ENCODE measurements around the gene P2RX5. TPM values are rescaled to one million over a fixed set of nuclear protein-coding genes. Genes with fewer than 3 reads are reported as not detected.

P2RX5 gene
- total RNA-seq, 1 donor from 2014 or later = 63.4 TPM

DNA sequence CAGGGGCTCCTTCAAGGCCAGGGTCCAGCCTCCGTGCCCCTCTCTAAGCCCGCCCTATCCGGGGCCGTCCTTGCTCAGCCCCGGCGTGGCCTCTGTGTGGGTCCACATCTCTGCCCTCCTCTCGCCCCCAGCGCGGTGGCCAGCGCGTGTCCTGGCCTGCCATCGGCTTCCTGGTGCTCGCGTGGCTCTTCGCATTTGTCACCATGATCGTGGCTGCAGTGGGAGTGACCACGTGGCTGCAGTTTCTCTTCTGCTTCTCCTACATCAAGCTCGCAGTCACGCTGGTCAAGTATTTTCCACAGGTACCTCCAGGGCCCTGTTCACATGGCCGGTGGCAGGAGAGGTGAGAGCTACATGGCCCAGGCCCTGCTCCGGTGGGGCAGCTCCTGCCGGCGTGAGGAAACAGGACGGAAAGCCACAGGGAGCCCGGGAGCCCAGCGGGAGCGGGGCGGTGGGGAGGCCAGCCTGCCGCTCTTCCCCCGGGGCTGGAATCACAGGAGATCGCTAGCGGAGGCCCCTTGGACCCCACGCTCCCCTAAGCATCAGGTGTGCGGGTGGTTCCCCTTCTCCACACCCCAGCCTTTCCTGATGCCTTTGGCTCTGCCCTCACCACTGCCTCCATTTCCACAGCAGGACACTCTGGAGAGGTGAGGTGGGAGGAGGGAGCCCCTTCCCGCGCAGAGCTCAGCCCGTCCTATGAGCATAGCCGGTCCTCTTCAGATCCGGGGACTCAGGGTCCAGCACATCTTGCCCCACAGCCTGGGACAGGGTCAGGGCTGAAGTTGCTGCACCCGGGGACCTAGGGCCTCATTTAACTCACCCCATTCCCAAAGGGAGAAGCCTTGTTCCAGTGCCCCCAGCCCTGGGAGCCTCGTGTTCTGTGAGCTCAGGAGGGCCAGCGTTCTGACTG, 37.8 kb downstream of the P2RX5 start:
- no peak for DNase-seq (ENCODE audit: low read depth)

DNA sequence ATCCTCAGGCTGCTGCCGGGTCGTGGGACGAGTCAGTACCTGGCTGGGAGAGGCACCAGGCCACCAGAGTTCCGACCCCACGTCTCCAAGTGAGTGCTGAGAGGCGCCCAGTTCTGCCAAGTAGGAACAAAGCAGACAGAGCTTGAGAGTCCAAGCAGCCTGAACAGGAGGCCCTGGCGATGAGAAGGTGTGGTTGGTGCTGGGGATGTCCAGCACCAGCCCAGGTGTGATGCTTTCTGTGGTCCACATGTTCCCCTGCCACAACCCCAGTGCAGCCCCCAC, 38.4 kb downstream of the P2RX5 start:
- DNase-seq (ENCODE audit: low read depth) = no peak

- no peak for DNase-seq (ENCODE audit: low read depth)
Observed at GRCh38 chr17:3656755-3657587, 39.0 kb downstream of the P2RX5 start.

GRCh38 chr17:3656353-3656752, 39.6 kb downstream of the P2RX5 start:
- DNase-seq (ENCODE audit: low read depth) = no peak

- no peak for DNase-seq (ENCODE audit: low read depth)
Observed at GRCh38 chr17:3655766-3656165, 40.2 kb downstream of the P2RX5 start.

DNA sequence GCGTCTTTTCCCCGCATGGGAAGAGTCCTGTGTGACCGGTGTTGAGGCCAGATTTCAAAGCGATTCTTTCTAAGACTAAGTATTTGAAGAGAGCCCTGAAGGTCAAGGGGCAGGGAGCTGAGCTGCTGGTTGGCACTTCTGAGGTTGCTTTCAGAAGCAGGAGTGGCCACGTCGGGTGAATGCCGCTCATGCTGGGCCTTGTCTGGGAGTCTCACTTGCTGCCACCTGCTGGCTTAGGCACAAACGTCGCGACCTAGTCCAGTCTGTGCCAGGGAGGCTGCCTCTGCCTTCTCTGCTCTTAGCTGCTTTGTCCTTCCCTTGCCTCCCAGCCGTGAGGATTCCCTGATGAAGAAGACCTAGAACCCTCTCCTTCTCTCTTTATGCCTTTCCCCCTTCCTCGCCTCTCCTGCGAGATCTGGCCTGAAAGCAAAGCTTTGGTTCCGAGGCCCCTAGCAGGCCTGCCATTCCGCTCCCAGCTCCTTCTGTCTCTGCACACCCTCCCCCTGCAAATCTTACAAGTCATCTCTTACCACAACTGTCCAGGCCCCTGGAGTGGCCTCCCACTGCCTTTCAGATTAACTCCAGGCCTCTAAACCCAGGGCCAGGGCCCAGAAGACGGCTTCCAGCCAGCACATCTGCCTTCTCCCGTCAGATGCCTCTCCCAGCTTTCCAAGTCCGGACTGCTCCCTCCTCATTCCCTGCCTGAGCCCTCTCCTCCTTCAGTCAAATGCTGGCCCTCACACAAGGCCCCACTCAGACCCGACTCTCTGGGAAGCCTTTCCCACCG, 48.0 kb downstream of the P2RX5 start:
- peak; percentile 59 for DNase-seq (ENCODE audit: low read depth)

DNA sequence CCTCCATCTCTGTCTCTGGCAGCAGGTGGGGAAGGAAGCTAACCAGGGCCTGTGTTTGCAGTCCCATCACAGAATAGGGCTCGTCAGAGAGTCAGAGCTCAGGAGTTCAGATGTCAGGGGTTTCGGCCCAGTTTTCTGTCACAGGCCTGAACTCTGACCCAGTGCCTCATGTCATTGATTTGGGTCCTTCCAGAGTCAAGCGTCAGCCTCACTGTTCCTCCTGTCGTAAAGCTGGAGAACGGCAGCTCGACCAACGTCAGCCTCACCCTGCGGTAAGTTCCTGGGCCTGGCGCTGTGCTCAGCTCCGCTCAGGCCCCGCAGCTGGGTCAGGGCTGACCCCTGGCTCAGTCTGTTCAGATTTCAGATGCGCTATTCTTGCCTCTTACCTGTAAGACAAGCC, 48.7 kb downstream of the P2RX5 start:
- DNase-seq (ENCODE audit: low read depth) = no peak

DNA sequence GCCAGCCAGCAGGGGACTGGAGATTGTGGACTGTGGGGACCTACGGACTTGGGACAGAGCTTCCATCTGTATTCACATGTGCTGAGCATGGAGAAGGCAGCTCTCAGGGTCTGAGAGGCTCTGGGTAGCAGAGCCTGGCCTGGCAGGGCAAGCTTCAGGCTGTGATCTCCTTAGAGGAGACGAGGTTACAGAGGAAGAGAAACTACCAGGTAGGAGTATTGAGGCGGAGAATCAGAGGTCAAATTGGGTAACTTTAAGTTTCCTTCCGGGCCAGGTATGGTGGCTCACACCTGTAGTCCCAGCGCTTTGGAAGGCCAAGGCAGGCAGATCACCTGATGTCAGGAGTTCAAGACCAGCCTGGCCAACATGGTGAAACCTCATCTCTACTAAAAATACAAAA, 50.6 kb downstream of the P2RX5 start:
- no peak for DNase-seq (ENCODE audit: low read depth)

GRCh38 chr17:3643889-3644349, 52.0 kb downstream of the P2RX5 start:
- DNase-seq (ENCODE audit: low read depth) = no peak

GRCh38 chr17:3641717-3642486, 54.1 kb downstream of the P2RX5 start:
- DNase-seq (ENCODE audit: low read depth) = no peak

GRCh38 chr17:3641014-3641413, 54.9 kb downstream of the P2RX5 start:
- no peak for DNase-seq (ENCODE audit: low read depth)

DNA sequence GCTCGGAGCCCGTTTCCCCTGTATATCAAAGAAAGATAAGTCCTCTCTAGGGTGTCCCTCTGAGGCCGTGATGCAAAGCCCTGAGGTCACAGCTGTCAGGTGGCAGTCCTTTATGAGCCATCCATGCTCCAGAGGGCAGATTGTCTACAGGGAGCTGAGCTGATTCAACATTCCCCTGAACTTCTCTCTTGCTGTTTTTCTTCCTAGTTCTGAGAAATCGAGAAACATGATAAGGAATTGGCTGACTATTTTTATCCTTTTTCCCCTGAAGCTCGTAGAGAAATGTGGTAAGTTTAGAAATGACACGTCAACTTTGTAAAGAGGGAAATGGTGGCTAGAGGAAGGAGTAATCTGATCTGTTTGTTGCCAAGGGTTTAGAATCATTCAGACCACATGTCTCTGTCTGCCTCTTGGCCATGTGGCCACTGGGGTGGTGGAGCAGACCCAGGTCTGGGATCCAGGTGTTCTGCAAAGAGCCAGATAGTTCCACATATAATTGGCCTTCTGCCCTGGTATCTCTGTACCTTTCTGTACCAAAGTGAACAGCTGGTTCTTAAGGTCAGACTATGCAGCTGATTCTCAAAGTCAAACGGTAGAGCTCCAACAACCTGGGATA, 55.9 kb downstream of the P2RX5 start:
- peak; percentile 75 for DNase-seq (ENCODE audit: low read depth)

DNA sequence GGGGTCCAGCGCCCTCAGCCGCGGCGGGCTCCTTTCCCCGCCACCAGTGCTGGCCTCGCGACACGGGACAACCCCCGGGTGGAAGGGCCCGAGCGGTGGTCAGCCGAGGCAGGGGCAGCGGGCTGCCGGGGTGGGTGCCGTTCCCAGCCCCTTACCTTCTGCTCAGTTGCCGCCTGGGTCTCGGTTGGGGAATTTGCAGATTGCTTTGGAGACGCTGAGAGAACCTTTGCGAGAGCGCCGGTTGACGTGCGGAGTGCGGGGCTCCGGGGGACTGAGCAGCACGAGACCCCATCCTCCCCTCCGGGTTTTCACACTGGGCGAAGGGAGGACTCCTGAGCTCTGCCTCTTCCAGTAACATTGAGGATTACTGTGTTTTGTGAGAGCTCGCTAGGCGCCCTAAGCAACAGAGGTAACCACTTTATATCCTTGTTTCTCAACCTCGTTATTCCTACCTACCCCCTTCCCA, 59.0 kb downstream of the P2RX5 start:
- DNase-seq (ENCODE audit: low read depth) = no peak

DNA sequence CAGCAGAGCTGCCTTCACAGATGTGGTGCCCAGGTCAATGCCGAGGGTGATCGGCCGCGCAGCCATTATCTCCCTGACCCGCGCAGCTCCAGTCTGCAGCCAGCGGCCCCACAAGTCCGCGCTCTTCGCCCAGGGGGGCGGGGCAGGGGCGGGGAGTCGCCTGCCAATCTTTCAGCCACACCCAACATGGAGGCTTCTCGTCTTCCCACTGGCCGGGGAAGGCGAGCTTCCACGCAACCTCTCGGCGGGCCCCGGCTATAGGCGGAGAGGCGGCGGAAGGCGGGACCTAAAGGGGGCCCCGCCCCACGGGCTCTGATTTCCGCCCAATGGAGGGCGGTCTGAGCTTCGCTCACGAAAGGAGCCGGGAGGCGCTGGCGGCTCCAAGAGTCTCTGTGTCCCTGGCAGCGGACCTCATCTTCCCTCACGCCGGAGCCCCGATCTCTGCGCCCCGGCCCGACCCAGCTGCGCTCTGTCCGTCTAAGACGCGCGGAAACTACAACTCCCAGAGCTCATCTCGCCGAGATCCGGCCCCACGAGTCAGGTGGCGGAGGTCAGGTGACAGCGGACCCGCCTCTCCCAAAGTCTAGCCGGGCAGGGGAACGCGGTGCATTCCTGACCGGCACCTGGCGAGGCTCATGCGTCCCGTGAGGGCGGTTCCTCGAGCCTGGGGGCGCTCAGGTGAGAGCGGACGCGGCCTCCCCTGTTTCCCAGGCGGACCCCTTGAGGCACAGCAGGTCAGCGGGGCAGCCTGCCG, 59.6 kb downstream of the P2RX5 start, which contains the start of the genes CTNS and SHPK:
Gene CTNS (plus strand): TSS at position 607 of the 754 bp plus-strand sequence. CDS start 3,447 bp downstream, outside the sequence.
Gene SHPK (minus strand): TSS at position 97 of the 754 bp plus-strand sequence. CDS start 31 bp downstream, at position 66.
- peak; percentile 98 for DNase-seq (ENCODE audit: low read depth)

- DNase-seq (ENCODE audit: low read depth) = peak; percentile 17
Observed at GRCh38 chr17:3635474-3636153, 60.3 kb downstream of the P2RX5 start.

DNA sequence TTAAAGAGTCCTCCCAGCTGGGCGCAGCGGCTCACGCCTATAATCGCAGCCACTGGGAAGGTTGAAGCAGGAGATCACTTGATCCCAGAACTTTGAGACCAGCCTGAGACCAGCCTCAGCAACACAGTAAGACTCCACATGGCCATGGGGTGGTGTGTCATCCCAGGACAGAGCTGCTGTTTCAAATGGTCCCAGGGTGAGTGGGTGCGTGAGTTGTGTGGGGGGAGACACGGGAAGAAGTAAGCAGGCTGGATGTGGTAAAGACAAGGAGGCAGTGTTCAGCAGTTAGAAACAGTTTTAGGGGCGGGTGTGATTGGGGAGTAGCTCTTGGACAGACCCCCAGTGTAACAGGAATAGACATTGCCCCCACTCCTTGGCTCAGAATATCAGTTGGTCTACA, 63.7 kb downstream of the P2RX5 start:
- DNase-seq (ENCODE audit: low read depth) = no peak

DNA sequence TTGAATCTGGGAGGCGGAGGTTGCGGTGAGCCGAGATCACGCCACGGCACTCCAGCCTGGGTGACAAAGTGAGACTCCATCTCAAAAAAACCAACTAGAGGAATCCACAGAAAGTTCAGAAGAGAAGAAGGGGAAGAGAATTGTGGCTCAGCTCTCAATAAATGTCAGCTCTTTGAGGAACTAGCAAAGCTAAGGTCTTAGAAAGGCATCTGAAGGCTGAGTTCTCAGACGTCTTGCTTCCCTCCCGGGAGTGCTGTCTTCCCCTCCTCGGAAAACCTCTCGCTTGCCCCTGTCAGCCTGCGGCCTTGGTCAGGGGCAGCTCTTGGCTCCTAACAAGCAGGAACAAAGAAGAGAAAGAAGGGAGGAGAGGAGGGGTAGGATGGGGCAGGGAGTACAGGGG, 65.2 kb downstream of the P2RX5 start:
- DNase-seq (ENCODE audit: low read depth) = no peak

DNA sequence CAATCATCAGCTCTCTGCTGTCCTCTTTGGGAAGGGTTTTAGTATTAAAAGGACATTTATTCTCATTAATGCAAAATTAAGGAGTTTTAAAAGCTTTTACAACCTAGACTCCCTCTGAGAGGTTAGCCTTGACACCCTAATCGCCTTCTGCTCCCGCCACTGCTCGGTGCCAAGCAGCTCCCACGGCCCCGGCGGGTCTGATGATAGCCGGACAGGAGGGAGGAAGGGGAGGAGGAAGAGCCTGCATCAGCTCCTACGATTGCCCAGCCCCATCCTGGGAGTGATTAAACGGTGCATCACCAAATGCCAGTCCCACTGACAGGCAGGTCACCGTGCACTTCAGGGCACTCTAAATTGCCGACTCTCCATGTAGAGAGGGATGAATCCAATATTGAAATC, 68.2 kb downstream of the P2RX5 start:
- no peak for DNase-seq (ENCODE audit: low read depth)

Measured in myocyte (in vitro differentiated cells).